Parathyroid adenoma (tissue), 2 donors: ENCODE results near the gene HMX1.

ENCODE experiments used
- H2AFZ ChIP-seq: fragments of 300-600 bp; sonication (generic); one replicate; pipeline ENCODE4 v1.7.0; 2017; ENCODE audit warnings: antibody characterized with exemption, mild to moderate bottlenecking
- H3K27ac ChIP-seq: fragments of 300-600 bp; sonication (generic); one replicate; pipeline ENCODE4 v1.7.0; 2017
- H3K27me3 ChIP-seq: fragments of 300-600 bp; sonication (generic); one replicate; pipeline ENCODE4 v1.7.0; 2017; ENCODE audit warnings: low read length; ENCODE audit not compliant: control insufficient read depth, insufficient read depth
- H3K36me3 ChIP-seq: fragments of 300-600 bp; sonication (generic); one replicate; pipeline ENCODE4 v1.7.0; 2017; ENCODE audit warnings: low read length; ENCODE audit not compliant: control insufficient read depth, insufficient read depth
- H3K4me1 ChIP-seq: fragments of 300-600 bp; sonication (generic); one replicate; pipeline ENCODE4 v1.7.0; 2017; ENCODE audit warnings: control low read depth
- H3K4me2 ChIP-seq: fragments of 300-600 bp; sonication (generic); one replicate; pipeline ENCODE4 v1.7.0; 2017; ENCODE audit warnings: low read length
- H3K4me3 ChIP-seq: fragments of 300-600 bp; sonication (generic); one replicate; pipeline ENCODE4 v1.7.0; 2017; ENCODE audit warnings: low read depth, low read length
- H3K79me2 ChIP-seq: fragments of 300-600 bp; sonication (generic); one replicate; pipeline ENCODE4 v1.7.0; 2017; ENCODE audit warnings: control low read depth
- H3K9ac ChIP-seq: fragments of 300-600 bp; sonication (generic); one replicate; pipeline ENCODE4 v1.7.0; 2017; ENCODE audit warnings: mild to moderate bottlenecking
- H3K9me3 ChIP-seq: fragments of 300-600 bp; sonication (generic); one replicate; pipeline ENCODE4 v1.7.0; 2017; ENCODE audit warnings: low read length; ENCODE audit not compliant: control insufficient read depth
- TF ChIP-seq, protein P1 (sequence below): fragments of 300-600 bp; sonication (generic); IDR thresholded peaks from one replicate; pipeline ENCODE4 v1.7.0; 2017; ENCODE audit warnings: antibody characterized with exemption, mild to moderate bottlenecking
- donor health status: primary hyperparathyroidism.

Gene HMX1

GRCh38 chr4:8879574-8879973, 7.9 kb upstream of the HMX1 start:
- H3K9ac ChIP-seq, result no peak overlapping the region
- no peaks in the 10 kb centered on the region for H3K79me2 ChIP-seq
- no peaks in the 10 kb centered on the region for H3K4me1 ChIP-seq
- H3K36me3 ChIP-seq, result no peaks in the 10 kb centered on the region
- no peak overlapping the region for H3K4me2 ChIP-seq
- no peak overlapping the region for H2AFZ ChIP-seq
- TF ChIP-seq, protein P1, sequence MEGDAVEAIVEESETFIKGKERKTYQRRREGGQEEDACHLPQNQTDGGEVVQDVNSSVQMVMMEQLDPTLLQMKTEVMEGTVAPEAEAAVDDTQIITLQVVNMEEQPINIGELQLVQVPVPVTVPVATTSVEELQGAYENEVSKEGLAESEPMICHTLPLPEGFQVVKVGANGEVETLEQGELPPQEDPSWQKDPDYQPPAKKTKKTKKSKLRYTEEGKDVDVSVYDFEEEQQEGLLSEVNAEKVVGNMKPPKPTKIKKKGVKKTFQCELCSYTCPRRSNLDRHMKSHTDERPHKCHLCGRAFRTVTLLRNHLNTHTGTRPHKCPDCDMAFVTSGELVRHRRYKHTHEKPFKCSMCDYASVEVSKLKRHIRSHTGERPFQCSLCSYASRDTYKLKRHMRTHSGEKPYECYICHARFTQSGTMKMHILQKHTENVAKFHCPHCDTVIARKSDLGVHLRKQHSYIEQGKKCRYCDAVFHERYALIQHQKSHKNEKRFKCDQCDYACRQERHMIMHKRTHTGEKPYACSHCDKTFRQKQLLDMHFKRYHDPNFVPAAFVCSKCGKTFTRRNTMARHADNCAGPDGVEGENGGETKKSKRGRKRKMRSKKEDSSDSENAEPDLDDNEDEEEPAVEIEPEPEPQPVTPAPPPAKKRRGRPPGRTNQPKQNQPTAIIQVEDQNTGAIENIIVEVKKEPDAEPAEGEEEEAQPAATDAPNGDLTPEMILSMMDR, result no peak
- peaks cover 11% of the 10 kb centered on the region for H3K27me3 ChIP-seq
- no peak overlapping the region for H3K4me3 ChIP-seq
- no peak overlapping the region for H3K27ac ChIP-seq
- H3K9me3 ChIP-seq, result no peaks in the 10 kb centered on the region

- Histone ChIP-seq H3K79me2 (no peaks in the 10 kb centered on the region), H3K27me3 (peaks cover 19% of the 10 kb centered on the region), H3K4me1 (no peaks in the 10 kb centered on the region), H3K27ac (no peak overlapping the region), H3K4me3 (no peak overlapping the region), H3K9me3 (no peaks in the 10 kb centered on the region), H3K4me2 (no peak overlapping the region), H3K9ac (no peak overlapping the region), H3K36me3 (no peaks in the 10 kb centered on the region), H2AFZ (no peak overlapping the region)
- TF ChIP-seq, protein P1, result no peak
These were observed 6.8 kb upstream of the HMX1 start for GRCh38 chr4:8878421-8878820.

DNA sequence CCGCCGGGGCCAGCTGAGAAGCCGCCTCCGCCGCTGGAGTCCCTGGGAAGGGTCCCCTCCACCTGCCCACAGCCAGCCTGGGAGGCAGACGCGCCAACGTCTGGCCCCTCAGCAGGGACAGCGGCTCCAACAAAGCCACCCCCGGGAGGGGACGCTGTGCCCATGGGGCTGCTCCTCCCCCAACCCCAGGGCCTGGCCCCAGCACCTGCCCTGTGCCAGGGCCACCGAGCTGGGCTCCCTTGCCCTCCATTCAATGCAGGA, 6.1 kb upstream of the HMX1 start:
- H3K9ac ChIP-seq, result no peak overlapping the region
- H3K4me1 ChIP-seq, result no peaks in the 10 kb centered on the region
- no peaks in the 10 kb centered on the region for H3K79me2 ChIP-seq
- H3K4me3 ChIP-seq, result no peak overlapping the region
- no peaks in the 10 kb centered on the region for H3K9me3 ChIP-seq
- H3K4me2 ChIP-seq, result no peak overlapping the region
- no peak overlapping the region for H3K27ac ChIP-seq
- TF ChIP-seq, protein P1, result no peak
- no peaks in the 10 kb centered on the region for H3K36me3 ChIP-seq
- H3K27me3 ChIP-seq, result peaks cover 26% of the 10 kb centered on the region
- H2AFZ ChIP-seq, result no peak overlapping the region

GRCh38 chr4:8876982-8877779, 5.5 kb upstream of the HMX1 start:
- peaks cover 29% of the 10 kb centered on the region for H3K27me3 ChIP-seq
- TF ChIP-seq, protein P1, result no peak
- H3K9me3 ChIP-seq, result no peaks in the 10 kb centered on the region
- H3K9ac ChIP-seq, result no peak overlapping the region
- H3K4me2 ChIP-seq, result no peak overlapping the region
- H3K27ac ChIP-seq, result no peak overlapping the region
- H3K79me2 ChIP-seq, result no peaks in the 10 kb centered on the region
- no peaks in the 10 kb centered on the region for H3K36me3 ChIP-seq
- no peaks in the 10 kb centered on the region for H3K4me1 ChIP-seq
- no peak overlapping the region for H2AFZ ChIP-seq
- H3K4me3 ChIP-seq, result no peak overlapping the region
